Adrenal gland (tissue), 12 donors: ENCODE results near the gene ATG101. TPM values are rescaled to one million over a fixed set of nuclear protein-coding genes. Genes with fewer than 3 reads are reported as not detected.

Experiments used
- DNase-seq, 7 donors: peaks; one replicate each; pipeline ENCODE4 v3.0.0-alpha.2; 2019 to 2020
- H3K27ac ChIP-seq, 5 donors: fragments of 200-600 bp; sonication (generic) in 4 of 5; 1 replicate in 3 of 5; 2 replicates in 2 of 5; pipeline versions ENCODE4 v1.5.1 to v1.8.0; 2016 to 2020; ENCODE audit warnings: mild to moderate bottlenecking in 1 of 5
- H3K27me3 ChIP-seq: fragments of 200-600 bp; 2 replicates; pipeline ENCODE4 v1.8.0; 2021
- H3K36me3 ChIP-seq, 2 donors: fragments of 200-600 bp; replicated peaks in 1 of 2; 1 replicate in 1 of 2; 2 replicates in 1 of 2; pipeline versions ENCODE4 v1.5.1 to v1.8.0; 2018 to 2022
- H3K4me1 ChIP-seq, 2 donors: fragments of 200-600 bp; replicated peaks in 1 of 2; 1 replicate in 1 of 2; 2 replicates in 1 of 2; pipeline versions ENCODE4 v1.5.1 to v1.8.0; 2018 to 2021
- H3K4me3 ChIP-seq, 4 donors: fragments of 200-600 bp; sonication (generic) in 3 of 4; one replicate each; pipeline ENCODE4 v1.5.1; 2016 to 2018
- H3K9me3 ChIP-seq, 3 donors: fragments of 200-600 bp; sonication (generic) in 1 of 3; replicated peaks in 1 of 3; 1 replicate in 2 of 3; 2 replicates in 1 of 3; pipeline versions ENCODE4 v1.5.1 to v1.8.0; 2016 to 2021
- CTCF ChIP-seq, 6 experiments: fragments of 450-650 bp in 4 of 6; fragments of 200-600 bp in 2 of 6; sonication (generic) in 1 of 6; IDR thresholded peaks; 1 replicate in 5 of 6; 2 replicates in 1 of 6; pipeline versions ENCODE4 v1.5.1 to v1.8.0; 2016 to 2021; ENCODE audit warnings: antibody characterized with exemption in 6 of 6, mild to moderate bottlenecking in 2 of 6, moderate library complexity in 1 of 6
- POLR2A ChIP-seq, 2 donors: fragments of 450-650 bp; IDR thresholded peaks; one replicate each; pipeline ENCODE4 v1.6.1; 2017; ENCODE audit warnings: antibody characterized with exemption in 2 of 2, mild to moderate bottlenecking in 2 of 2, moderate library complexity in 1 of 2
- WGBS, 4 donors: extraction: QIAGEN DNeasy Blood & Tissue Kit in 2 of 4; methylation state at CpG; one replicate each; pipeline versions ENCODE4 v1.1.5 to v1.1.7; 2013 to 2017; 5-methylcytosine and 5-hydroxymethylcytosine counted together
- intact Hi-C, 2 donors: fragments of 100-400 bp; cut with DNase I; formaldehyde crosslinking; loops; one replicate each; pipeline versions ENCODE4 v1.14.1 to v1.15.0; 2022 to 2023
- polyA plus RNA-seq, 3 donors: library from polyadenylated mRNA; stranded (reverse); fragments of 200-250 nt in 2 of 3; fragments of 350-450 nt in 1 of 3; fragmentation: Illumina TruSeq in 1 of 3; extraction: RNeasy Lipid Tissue Mini Kit (QIAGEN cat#74804) in 1 of 3; gene quantifications; one replicate each; pipeline ENCODE4 v1.2.3, GENCODE V29; 2013 to 2014
- total RNA-seq, 9 donors: library from RNA; depleted of rRNA in 4 of 9; stranded (reverse); fragments of >200 nt in 4 of 9; fragments of 120-200 nt in 1 of 9; fragmentation: NEBNext Ultra II Directional in 1 of 9; extraction: Animal tissue kit (Norgen Biotek cat#: 25700) in 1 of 9; gene quantifications; one replicate each; pipeline versions ENCODE4 v1.1.0 to v1.2.4, GENCODE V29; 2013 to 2023
- donor health status: healthy with polysubstance abuse.
- donor health status: Bipolar disorder and iron deficiency.
- donor health status: DM: yes; HTN: yes; CAD: no.
- donor health status: DM: no; HTN: no; CAD: no.
- donor health status: DM: no; HTN: no; CAD: no.
- donor health status: DM: yes; HTN: yes; CAD: no.

ATG101 gene
- total and polyA plus RNA-seq, 12 donors, result 20.9 to 60.4 (median 36.9) TPM

- Histone ChIP-seq H3K9me3 (no peaks in the 10 kb centered on the region), H3K27me3 (peaks cover 4% of the 10 kb centered on the region), H3K27ac (no peak overlapping the region), H3K4me3 (no peak overlapping the region), H3K4me1 (peaks cover 3 to 6% of the 10 kb centered on the region in 2 donors), H3K36me3 (no peaks in the 10 kb centered on the region)
- TF ChIP-seq CTCF (IDR thresholded peaks at IDR 0.05) (no peak), POLR2A (IDR thresholded peaks at IDR 0.05) (no peak)
- intact Hi-C loops, result loop anchor here in 1 of 2 donors (5.0 kb wide), 1 partner anchor 79 kb away; the partner anchor contains the start of gene TAMALIN
- 38 to 51% (median 41%) methylated on average over 7 to 9 of the region's 9 CpGs for WGBS, 4 donors
- peak in 1 of 7 donors; percentile 45 for DNase-seq
Measured at GRCh38 chr12:52086366-52086765, 16.6 kb downstream of the ATG101 start.

GRCh38 chr12:52086944-52087835 is 17.4 kb downstream of the ATG101 start:
- peak in 1 of 7 donors; percentile 36 for DNase-seq
- H3K4me1 ChIP-seq, result peaks cover 0 to 4% of the 10 kb centered on the region in 2 donors
- H3K4me3 ChIP-seq, result no peak overlapping the region
- 67 to 74% (median 70%) methylated on average over 20 to 22 of the region's 22 CpGs for WGBS, 4 donors
- TF ChIP-seq POLR2A (IDR thresholded peaks at IDR 0.05) (no peak), CTCF (IDR thresholded peaks at IDR 0.05) (no peak)
- intact Hi-C loops, result loop anchor here in 1 of 2 donors (5.0 kb wide), 1 partner anchor 80 kb away; the partner anchor contains the start of gene TAMALIN
- H3K27me3 ChIP-seq, result peaks cover 4% of the 10 kb centered on the region
- no peaks in the 10 kb centered on the region for H3K9me3 ChIP-seq
- no peak overlapping the region for H3K27ac ChIP-seq
- no peaks in the 10 kb centered on the region for H3K36me3 ChIP-seq

- Histone ChIP-seq H3K4me1 (no peaks in the 10 kb centered on the region), H3K36me3 (no peaks in the 10 kb centered on the region), H3K27ac (no peak overlapping the region), H3K9me3 (no peaks in the 10 kb centered on the region), H3K4me3 (no peak overlapping the region), H3K27me3 (peaks cover 4% of the 10 kb centered on the region)
- TF ChIP-seq CTCF (IDR thresholded peaks at IDR 0.05) (no peak), POLR2A (IDR thresholded peaks at IDR 0.05) (no peak)
- peak in 1 of 7 donors; percentile 37 for DNase-seq
- intact Hi-C loops, result loop anchor here in 1 of 2 donors (5.0 kb wide), 1 partner anchor 81 kb away; the partner anchor contains the start of gene TAMALIN
- 66 to 78% (median 70%) methylated on average over 17 to 20 of the region's 20 CpGs for WGBS, 4 donors
Measured at GRCh38 chr12:52087961-52088820, 18.4 kb downstream of the ATG101 start.

GRCh38 chr12:52089491-52089890 is 19.7 kb downstream of the ATG101 start:
- intact Hi-C loops, result loop anchor here in 1 of 2 donors (5.0 kb wide), 1 partner anchor 82 kb away; the partner anchor contains the start of gene TAMALIN
- 65 to 78% (median 75%) methylated on average over 11 of the region's 11 CpGs for WGBS, 4 donors
- Histone ChIP-seq H3K36me3 (no peaks in the 10 kb centered on the region), H3K4me1 (no peaks in the 10 kb centered on the region), H3K4me3 (no peak overlapping the region), H3K9me3 (no peaks in the 10 kb centered on the region), H3K27me3 (peaks cover 4% of the 10 kb centered on the region), H3K27ac (no peak overlapping the region)
- TF ChIP-seq CTCF (IDR thresholded peaks at IDR 0.05) (no peak), POLR2A (IDR thresholded peaks at IDR 0.05) (no peak)
- DNase-seq, result no peak
